AG04450 (cell line): ENCODE results near the gene CASK. TPM values are rescaled to one million over a fixed set of nuclear protein-coding genes. Genes with fewer than 3 reads are reported as not detected.

Experiments used
- CTCF ChIA-PET: fragments of 300-600, 350-600 bp; formaldehyde crosslinking; extraction: SDS; loops from one replicate; lab custom pipeline; 2022; ENCODE audit warnings: antibody characterized with exemption, inconsistent platforms; lab: Charles Lee
- POLR2A ChIA-PET: fragments of 350-600 bp; formaldehyde crosslinking; extraction: SDS; loops from one replicate; lab custom pipeline; 2021; ENCODE audit warnings: antibody characterized with exemption, inconsistent platforms; lab: Yijun Ruan, JAX
- DNase-seq: peaks from one replicate; pipeline ENCODE4 v3.0.0-alpha.2; 2011; ENCODE audit warnings: low read depth, low spot score
- H3K27ac ChIP-seq: one replicate; pipeline ENCODE4 v1.5.1; 2012; ENCODE audit warnings: low read depth, low read length, control low read depth
- H3K27me3 ChIP-seq: one replicate; pipeline ENCODE4 v1.6.0; 2012; ENCODE audit warnings: low read length; ENCODE audit not compliant: control insufficient read depth, insufficient read depth
- H3K4me3 ChIP-seq: 2 replicates; pipeline ENCODE4 v1.5.1; 2011; ENCODE audit warnings: mild to moderate bottlenecking, low read depth, low read length, control low read depth
- H3K9me3 ChIP-seq: 2 replicates; pipeline ENCODE4 v1.5.1; 2012; ENCODE audit warnings: low read length; ENCODE audit not compliant: control insufficient read depth, insufficient read depth
- polyA plus RNA-seq: library from polyadenylated mRNA; depleted of rRNA; stranded (reverse); fragments of >200 nt; gene quantifications from 2 replicates; pipeline ENCODE4 v1.2.3, GENCODE V29; 2011
- TF ChIP-seq, protein P1 (sequence below): IDR thresholded peaks from 2 replicates; pipeline ENCODE4 v1.5.1; 2011; ENCODE audit warnings: low read depth, low read length, control low read depth, inconsistent platforms

Gene CASK
- polyA plus RNA-seq, 1 experiment = 30.0 TPM

DNA sequence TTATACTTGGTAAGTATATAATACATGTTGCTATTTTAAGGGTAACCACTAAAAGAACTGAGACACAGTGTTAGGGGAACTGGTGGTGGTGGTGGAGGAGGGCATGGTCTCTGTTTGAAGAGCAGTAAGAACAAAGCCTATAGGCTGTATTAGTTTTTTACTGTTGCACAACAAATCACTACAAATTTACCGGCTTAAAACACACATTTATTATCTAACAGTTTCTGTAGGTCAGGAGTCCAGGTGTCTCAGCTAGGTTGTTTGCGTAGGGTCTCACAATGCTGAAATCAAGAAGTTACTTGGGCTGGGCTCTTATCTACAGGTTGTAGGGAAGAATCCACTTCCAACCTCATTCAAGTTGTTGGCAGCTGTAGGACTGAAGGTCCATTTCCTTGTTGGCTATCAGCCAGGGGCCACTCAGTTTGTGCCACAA, 52.6 kb downstream of the CASK start:
- ChIA-PET CTCF (no interaction called here), POLR2A (no interaction called here)
- H3K9me3 ChIP-seq = no peaks in the 10 kb centered on the region
- no peaks in the 10 kb centered on the region for H3K27me3 ChIP-seq
- TF ChIP-seq, protein P1, sequence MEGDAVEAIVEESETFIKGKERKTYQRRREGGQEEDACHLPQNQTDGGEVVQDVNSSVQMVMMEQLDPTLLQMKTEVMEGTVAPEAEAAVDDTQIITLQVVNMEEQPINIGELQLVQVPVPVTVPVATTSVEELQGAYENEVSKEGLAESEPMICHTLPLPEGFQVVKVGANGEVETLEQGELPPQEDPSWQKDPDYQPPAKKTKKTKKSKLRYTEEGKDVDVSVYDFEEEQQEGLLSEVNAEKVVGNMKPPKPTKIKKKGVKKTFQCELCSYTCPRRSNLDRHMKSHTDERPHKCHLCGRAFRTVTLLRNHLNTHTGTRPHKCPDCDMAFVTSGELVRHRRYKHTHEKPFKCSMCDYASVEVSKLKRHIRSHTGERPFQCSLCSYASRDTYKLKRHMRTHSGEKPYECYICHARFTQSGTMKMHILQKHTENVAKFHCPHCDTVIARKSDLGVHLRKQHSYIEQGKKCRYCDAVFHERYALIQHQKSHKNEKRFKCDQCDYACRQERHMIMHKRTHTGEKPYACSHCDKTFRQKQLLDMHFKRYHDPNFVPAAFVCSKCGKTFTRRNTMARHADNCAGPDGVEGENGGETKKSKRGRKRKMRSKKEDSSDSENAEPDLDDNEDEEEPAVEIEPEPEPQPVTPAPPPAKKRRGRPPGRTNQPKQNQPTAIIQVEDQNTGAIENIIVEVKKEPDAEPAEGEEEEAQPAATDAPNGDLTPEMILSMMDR = no peak
- no peak for DNase-seq
- no peak overlapping the region for H3K4me3 ChIP-seq
- no peak overlapping the region for H3K27ac ChIP-seq

DNA sequence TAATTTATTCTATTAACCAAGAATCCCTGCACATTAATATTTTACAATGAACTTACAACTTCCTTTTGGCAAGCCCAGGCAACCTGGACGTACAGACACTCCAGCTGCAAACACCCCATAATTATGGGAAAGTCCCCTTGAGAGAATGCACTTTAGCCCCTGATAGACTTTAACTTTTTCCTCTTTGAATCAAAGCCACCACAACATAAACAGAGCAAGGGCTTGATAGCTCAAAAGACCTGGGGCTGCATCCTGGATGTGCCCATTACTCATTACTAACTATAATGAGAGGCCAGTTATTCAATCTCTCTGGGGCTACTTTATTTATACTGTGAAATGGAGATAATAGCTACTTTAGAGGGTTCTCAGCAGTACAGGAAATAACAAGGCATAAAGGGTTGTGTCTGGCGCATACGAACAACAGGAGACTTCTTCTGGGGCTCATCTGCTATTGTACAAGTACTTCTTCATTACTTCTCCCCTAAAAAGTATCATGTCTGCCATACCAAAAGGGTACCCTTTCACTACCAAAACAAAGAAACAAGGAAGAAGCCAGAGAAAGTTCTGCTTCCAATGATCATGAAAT, 54.9 kb downstream of the CASK start:
- CTCF ChIA-PET = no interaction called here
- no peak overlapping the region for H3K27ac ChIP-seq
- no peak for DNase-seq
- POLR2A ChIA-PET = no interaction called here
- H3K9me3 ChIP-seq = no peaks in the 10 kb centered on the region
- TF ChIP-seq, protein P1 = no peak
- H3K4me3 ChIP-seq = no peak overlapping the region
- H3K27me3 ChIP-seq = no peaks in the 10 kb centered on the region

DNA sequence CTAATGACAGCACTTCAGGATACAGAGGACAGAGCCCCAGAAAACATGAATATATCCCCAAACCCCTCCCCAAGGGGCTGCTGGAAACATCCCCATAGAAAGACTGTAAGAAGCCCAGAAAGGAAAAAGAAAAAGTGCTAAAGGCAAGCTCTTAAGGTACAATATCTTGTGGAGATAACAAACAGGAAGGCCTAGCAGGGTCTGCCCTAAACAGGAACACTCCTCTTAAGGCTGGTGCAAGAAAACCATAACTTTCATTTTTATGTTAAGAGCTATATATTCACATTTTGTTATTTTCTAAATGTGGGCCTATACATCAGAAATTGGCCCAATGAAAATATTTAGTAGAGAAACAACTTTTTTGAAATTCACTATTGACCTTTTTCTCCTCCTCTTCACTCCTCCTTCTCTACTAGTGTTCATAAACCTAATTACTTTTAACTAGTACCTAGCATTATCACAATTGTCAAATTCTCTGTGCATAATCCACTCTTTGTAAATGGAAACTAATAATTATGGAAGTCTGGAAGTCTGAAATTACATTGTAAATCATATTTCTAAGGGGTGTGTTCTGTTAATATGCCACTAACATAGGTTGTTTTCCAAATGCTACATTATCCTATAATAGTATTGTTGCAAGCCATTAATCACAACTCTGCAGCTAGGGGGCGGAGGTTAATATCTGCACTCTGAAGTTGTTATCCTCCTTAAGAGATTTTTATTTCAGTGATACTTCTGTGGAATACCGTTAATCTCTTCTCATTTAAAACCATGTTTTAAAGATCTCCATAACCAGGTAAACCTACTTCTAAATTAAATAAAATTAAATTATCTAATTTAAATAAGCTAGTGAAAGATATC, 59.8 kb downstream of the CASK start:
- Histone ChIP-seq H3K9me3 (no peaks in the 10 kb centered on the region), H3K27me3 (no peaks in the 10 kb centered on the region), H3K27ac (no peak overlapping the region), H3K4me3 (no peak overlapping the region)
- DNase-seq = no peak
- CTCF ChIA-PET = interaction anchor here (1.3 kb wide), 1 partner anchor 24 kb away, joined by 3 read pairs; no protein-coding TSS in a partner anchor
- TF ChIP-seq, protein P1 = no peak
- POLR2A ChIA-PET = no interaction called here

DNA sequence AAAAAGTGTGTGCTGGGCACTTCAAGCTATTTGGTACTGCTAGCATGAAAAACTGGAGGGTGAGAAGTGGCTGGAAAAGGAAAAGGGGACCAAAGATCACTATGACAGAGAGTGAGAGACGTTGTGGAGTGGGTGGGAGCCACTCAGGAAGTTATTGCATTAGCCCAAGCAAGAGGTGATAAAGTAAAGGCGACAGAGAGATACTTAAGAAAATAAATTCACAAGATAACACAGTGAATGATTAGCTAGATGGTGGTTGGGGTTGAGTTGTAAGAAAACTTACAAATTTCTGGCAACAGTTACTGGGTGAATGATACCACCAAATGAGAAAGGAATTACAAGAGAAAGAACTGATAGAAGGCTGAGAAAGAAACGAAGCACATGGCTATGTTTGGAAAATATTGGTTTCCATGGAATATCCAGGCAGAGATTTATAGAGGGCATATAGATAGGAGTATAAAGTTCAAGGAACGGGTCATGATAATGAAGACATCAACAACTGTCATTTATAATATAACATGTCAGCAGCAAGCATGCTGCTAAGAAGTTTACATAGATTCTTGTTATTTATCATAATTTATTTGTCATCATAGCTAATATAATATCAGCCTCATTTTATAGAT, 60.7 kb downstream of the CASK start:
- Histone ChIP-seq H3K27ac (no peak overlapping the region), H3K9me3 (no peaks in the 10 kb centered on the region), H3K27me3 (no peaks in the 10 kb centered on the region), H3K4me3 (no peak overlapping the region)
- ChIA-PET POLR2A (no interaction called here), CTCF (no interaction called here)
- TF ChIP-seq, protein P1 = no peak
- no peak for DNase-seq
